ENCODE results near the gene FOXP2. TPM values are rescaled to one million over a fixed set of nuclear protein-coding genes. Genes with fewer than 3 reads are reported as not detected.

FOXP2 gene
- total and polyA plus RNA-seq, 2 of the 13 experiments (the other 11 are each of a cell fraction or from before 2014, with no cell fraction given) = 0.90 TPM; not detected in 1

GRCh38 chr7:114678116-114678515 lies 263.5 kb downstream of the FOXP2 start:
- ATAC-seq (no peak), FAIRE-seq (no peak), DNase-seq (ENCODE audit: low spot score) (no peak)
- Histone ChIP-seq H3K27ac (ENCODE audit: extremely low read length, insufficient read depth, low read length) (no peak overlapping the region), H3K9me3 (ENCODE audit: low read length) (no peaks in the 10 kb centered on the region), H3K79me2 (ENCODE audit: insufficient read depth, low read length) (no peaks in the 10 kb centered on the region), H3K9ac (ENCODE audit: insufficient read depth, low read depth, low read length) (no peak overlapping the region), H2AFZ (ENCODE audit: low read length) (no peak overlapping the region), H4K20me1 (ENCODE audit: insufficient read depth, low read length) (no peaks in the 10 kb centered on the region), H3K27me3 (ENCODE audit: control insufficient read depth in 1 of 2, insufficient read depth in 2 of 2, low read length in 2 of 2) (no peaks in the 10 kb centered on the region), H3K36me3 (replicated peaks in 1 of 2; ENCODE audit: control insufficient read depth in 1 of 2, insufficient read depth in 2 of 2, low read length in 2 of 2) (no peaks in the 10 kb centered on the region), H3K4me1 (ENCODE audit: insufficient read depth, low read length) (no peaks in the 10 kb centered on the region), H3K4me2 (ENCODE audit: low read depth, low read length) (no peak overlapping the region), H3K4me3 (replicated peaks in 1 of 3; ENCODE audit: insufficient read depth in 1 of 3, low read depth in 2 of 3, low read length in 3 of 3) (no peak overlapping the region)
- no TSS peak for BruUV-seq (replicated peaks)
- POLR2A ChIA-PET = no interaction called here
- CTCF ChIA-PET (ENCODE audit: low intra/inter-chr PET ratio, low total read pairs) = no interaction called here
- no peak for TF ChIP-seq JUN (CRISPR knock-in tag; IDR thresholded peaks at IDR 0.05)
- TF ChIP-seq NFRKB (IDR thresholded peaks at IDR 0.05) = no peak
- TF ChIP-seq ZNF609 (CRISPR knock-in tag; IDR thresholded peaks at IDR 0.05; ENCODE audit: borderline replicate concordance) = no peak
- no peak for TF ChIP-seq ZNF335 (CRISPR knock-in tag; IDR thresholded peaks at IDR 0.05)
- TF ChIP-seq ZNF781 (CRISPR knock-in tag; IDR thresholded peaks at IDR 0.05; ENCODE audit: borderline replicate concordance, not compliant biosample characterization) = no peak
- TF ChIP-seq ZNF563 (CRISPR knock-in tag; IDR thresholded peaks at IDR 0.05) = no peak
- no peak for TF ChIP-seq KLF6 (CRISPR knock-in tag; IDR thresholded peaks at IDR 0.05)
- TF ChIP-seq RNF2 (conservative IDR thresholded peaks at IDR 0.05; ENCODE audit: low read depth) = no peak
- TF ChIP-seq MYPOP (CRISPR knock-in tag; IDR thresholded peaks at IDR 0.05) = no peak
- TF ChIP-seq ZNF451 (CRISPR knock-in tag; IDR thresholded peaks at IDR 0.05) = no peak
- no peak for TF ChIP-seq SMARCC2 (IDR thresholded peaks at IDR 0.05)
- TF ChIP-seq KDM5B (CRISPR knock-in tag; IDR thresholded peaks at IDR 0.05; ENCODE audit: borderline replicate concordance) = no peak
- TF ChIP-seq EHMT2 (IDR thresholded peaks at IDR 0.05; ENCODE audit: borderline replicate concordance, low read depth, low read length) = no peak
- intact Hi-C loops (cut with micrococcal nuclease; ENCODE audit: unreplicated experiment) = no loop called here
- in situ Hi-C loops (cut with HindIII; ENCODE audit: extremely low pct_ligation_motif_present, low pct_unique_long_range_greater_than_20kb) = no loop called here
- 1% methylated on average over 2 of the region's 2 CpGs for WGBS (ENCODE audit: low lambda C conversion rate)
